ENCODE results near the gene ARF5.
"Not testable (repeated sequence)": the region's sequence is repeated elsewhere in the genome, so short reads cannot be mapped to it uniquely, and the experiment has no call there.

Gene ARF5

DNA sequence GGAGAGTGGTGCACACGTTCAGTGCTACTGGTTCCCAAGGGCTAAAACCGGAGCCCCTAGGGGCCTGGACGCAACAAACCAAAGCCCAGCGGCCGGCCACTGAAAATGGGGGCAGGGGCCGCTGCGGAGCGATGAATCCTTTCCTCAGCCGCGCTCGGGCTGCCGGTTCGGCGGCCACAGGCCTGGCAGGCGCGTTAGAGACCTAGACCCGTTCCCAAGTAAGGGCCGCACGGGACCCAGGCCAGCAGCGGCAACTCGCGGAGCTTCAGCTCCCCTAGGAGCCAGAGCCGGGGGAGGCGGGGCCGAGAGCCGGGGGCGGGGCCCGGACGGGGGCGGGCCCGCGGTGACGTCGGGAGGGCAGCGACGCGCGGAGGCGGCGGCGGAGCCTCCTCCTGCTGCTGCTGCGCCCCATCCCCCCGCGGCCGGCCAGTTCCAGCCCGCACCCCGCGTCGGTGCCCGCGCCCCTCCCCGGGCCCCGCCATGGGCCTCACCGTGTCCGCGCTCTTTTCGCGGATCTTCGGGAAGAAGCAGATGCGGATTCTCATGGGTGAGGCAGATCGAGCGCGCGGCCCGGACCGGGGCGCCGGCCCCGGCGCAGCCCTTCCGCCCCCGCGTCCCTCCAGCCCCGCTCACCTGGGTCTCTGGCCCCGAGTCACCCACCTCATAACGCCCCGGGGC, at the start of gene ARF5:
Gene ARF5, plus strand, starts transcription at position 393 of the 678 bp plus-strand sequence. Its CDS starts 88 bp downstream, at position 481.
- DNase-seq, result peak; percentile 94

- no peak for DNase-seq
Observed at GRCh38 chr7:127539116-127539515, 49.1 kb upstream of the ARF5 start.

DNA sequence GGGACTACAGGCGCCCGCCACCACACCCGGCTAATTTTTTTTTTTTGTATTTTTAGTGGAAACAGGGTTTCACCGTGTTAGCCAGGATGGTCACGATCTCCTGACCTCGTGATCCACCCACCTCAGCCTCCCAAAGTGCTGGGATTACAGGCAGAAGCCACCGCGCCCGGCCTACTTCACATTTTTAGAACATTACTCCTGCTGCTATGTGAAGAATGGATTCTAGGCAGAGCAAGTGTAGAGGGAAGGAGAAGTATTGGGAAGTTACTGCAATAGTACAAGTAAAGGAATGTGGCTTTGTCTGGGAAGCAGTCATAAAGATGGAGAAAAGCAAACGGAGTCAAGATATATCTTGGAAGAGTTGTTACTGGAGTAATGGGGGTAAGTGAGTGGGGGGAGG, 47.8 kb upstream of the ARF5 start:
- DNase-seq, result not testable (repeated sequence)

DNA sequence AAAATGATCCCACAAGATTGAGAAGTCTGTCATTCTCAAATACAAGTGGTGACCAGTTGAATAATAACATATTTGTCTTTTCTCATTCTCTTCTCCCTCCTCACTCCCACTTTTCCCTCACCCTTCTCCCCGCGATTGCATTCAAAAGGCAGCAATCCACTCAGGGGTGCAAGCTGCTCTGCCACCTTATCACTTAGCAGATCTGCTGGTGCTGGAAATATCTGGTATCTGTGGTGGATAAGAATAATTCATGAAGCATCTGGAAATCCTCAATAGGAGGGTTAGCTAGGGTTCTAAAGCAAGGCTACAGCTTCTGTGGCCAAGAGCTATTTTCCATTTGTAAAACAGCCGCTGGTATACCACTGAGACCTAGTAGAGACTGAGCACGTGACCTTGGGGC, 46.7 kb upstream of the ARF5 start:
- DNase-seq, result no peak

GRCh38 chr7:127546313-127546712, 41.9 kb upstream of the ARF5 start:
- no peak for DNase-seq

DNA sequence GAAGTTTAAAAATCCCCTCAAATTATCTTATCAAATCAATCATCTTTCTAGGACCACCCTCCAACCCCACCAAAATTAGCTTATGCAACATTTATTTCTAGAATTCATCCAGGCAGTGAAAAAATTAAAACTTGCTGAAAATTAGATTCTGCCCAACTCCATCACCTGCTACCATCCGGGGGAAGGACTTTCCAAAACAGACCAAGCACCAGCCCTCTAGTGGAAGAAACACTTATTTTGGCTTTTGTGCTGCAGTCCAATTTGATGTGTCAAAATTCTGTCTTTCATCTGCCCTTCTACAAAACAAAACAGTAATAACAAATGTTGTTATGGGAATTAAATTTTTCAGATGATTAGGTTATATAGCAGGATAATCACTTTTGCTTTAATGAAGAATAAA, 38.0 kb upstream of the ARF5 start:
- no peak for DNase-seq

DNA sequence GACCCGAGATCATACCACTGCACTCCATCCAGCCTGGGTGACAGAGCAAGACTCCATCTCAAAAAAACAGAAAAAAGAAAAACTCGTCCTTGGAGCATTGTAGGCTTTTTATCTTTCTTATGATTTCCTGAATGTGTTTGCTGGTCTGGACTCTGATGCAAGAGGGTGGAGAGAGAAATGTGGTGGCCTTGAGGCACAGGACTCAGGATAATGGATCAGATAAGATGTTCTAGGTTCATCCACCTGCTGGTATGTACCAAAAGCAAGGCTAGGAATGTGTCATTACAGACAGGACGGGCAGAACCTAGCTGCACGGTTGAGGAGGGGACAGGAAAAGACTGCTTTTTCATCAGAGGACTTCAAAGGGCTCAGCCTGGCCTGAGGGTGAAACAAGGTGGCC, 36.3 kb upstream of the ARF5 start:
- DNase-seq, result no peak

GRCh38 chr7:127556404-127556803, 31.8 kb upstream of the ARF5 start:
- DNase-seq, result no peak

- DNase-seq, result no peak
Observed at GRCh38 chr7:127557803-127558202, 30.4 kb upstream of the ARF5 start.

DNA sequence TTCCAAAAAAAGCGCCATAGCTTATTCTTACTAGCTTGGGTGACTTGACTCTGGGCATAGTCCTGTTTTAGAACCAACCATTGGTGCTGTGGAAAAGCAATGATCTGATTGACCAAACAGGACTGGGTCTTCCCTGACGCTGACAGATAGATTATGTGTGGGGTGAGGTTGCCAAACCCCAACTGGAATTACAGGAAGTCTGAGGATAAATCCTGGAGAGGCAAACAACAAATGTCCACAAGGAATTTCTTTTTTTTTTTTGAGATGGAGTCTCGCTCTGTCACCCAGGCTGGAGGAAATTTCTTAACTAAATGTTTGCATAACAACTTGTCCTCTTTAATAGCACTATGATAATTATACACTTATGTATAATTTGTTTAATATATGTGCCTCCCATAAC, 22.0 kb upstream of the ARF5 start:
- no peak for DNase-seq

GRCh38 chr7:127568034-127568433, 20.2 kb upstream of the ARF5 start:
- not testable (repeated sequence) for DNase-seq

DNA sequence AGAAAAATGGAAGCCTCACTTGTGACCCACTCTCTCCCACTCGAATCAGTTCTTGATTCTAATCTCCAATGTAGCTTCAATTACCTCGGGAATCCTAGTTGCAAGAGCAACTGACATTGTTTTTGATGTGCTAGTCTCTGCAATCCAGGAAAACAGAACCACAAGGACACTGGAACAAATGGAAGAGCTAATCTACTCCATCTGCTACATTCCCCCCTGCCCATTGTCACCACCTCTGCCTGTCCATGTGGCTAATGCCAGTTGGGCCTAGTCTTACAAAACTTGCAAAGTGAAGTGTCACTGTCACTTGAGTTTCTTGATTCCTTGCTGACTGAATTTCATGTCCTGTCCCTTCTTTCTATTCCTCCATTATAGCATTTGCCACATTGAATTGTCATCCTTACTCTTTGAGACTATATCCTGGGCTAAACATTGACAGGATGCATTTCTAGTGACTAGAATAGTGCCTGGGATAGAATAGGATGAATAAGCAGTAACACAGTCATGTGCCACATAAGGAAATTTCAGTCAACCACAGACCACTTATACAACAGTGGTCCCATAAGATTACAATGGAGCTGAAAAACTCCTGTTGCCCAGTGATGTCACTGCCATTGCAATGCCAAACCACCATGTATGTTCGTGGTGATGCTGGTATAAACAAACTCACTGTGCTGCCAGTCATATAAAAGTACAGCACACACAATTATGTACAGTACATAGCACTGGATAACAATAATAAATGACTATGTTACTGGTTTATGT, 16.3 kb upstream of the ARF5 start:
- DNase-seq, result no peak

DNA sequence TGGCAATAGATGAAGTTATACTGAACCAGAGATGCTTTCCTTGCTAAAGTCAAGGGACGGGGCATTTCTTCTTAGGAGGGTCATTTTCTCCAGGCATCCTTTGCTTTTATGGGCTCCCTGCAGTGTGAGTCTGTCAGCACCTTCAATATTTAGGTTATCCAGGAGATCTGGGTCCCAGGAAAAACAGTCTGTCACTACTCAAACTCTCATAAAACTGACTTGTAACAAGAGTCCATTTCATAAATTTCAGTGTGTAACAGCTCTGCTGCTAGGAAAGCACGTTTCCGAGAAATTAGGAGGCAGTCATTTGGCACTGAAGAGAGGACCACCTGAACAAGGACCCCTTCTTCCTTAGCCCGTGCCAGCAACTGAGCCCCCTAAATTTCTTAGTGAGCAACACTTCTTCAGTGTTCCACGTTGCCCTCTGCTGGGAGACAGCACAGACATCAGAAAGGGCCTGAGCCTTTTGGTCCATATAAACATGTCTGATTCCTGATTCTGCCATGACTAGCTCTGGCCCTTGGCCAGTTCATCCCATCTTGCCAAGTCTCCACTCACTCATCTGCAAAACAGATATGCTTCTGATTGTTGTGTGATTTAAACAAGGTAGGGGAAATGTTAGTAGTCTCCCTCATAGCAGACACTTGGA, 10.1 kb upstream of the ARF5 start:
- no peak for DNase-seq

GRCh38 chr7:127578711-127579275, 9.4 kb upstream of the ARF5 start:
- DNase-seq, result no peak

- no peak for DNase-seq
Observed at GRCh38 chr7:127580612-127581011, 7.6 kb upstream of the ARF5 start.

GRCh38 chr7:127581716-127582115, 6.5 kb upstream of the ARF5 start:
- DNase-seq, result no peak

- no peak for DNase-seq
Observed at GRCh38 chr7:127582361-127582760, 5.8 kb upstream of the ARF5 start.

DNA sequence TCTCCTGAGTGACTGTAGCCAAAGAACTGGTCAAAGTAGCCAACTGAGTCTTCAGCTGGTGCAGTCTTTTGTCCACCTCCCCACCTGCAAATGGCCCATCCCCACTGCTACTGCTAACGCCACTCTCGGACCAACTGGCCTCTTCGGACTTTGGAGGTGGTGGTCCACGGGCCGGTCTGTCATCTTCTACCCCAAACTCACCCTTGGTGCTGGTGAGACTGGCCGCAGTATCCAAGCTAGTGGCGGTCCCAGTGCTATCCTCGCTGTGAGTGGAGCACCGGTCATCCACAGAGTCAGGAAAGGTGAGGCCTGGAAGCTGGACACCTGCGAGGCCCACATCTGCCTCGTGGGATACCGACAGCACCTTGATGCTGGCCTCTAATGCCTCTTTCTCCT, 3.6 kb upstream of the ARF5 start:
- no peak for DNase-seq

- peak; percentile 95 for DNase-seq
Observed at GRCh38 chr7:127585044-127585953, 2.9 kb upstream of the ARF5 start, which contains the start of gene GCC1. Gene GCC1 (minus strand): TSS chr7:127585596. CDS start chr7:127585182, 414 bp downstream.

- no peak for DNase-seq
Observed at GRCh38 chr7:127586346-127586745, 1.9 kb upstream of the ARF5 start.

DNA sequence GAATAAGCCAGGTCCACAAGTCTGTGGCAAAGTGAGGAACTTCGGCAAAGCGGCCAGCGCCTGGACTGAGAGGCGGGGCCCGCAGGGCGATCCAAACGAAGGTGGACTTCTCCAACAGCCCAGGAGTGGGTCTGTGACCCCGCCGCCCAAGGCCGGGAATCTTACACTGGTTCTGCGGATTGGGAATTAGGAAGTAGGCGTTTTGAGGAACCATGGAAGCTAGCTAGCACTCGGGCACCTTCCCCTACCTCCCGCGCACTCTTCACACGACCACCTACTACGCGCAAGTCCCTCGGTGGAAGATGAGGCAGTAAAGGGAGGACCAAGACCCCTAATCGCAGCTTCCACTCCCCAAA, 570 bp upstream of the ARF5 start:
- DNase-seq, result peak; percentile 34

- peak; percentile 54 for DNase-seq
Observed at GRCh38 chr7:127588697-127589482, 679 bp downstream of the ARF5 start.
